GM13977 (cell line): ENCODE data around the gene SEC16A.

ENCODE experiments used
- DNase-seq: peaks from one replicate; pipeline ENCODE4 v3.0.0; 2012; ENCODE audit warnings: low spot score
- in situ Hi-C: fragments of 300-500 bp; cut with MboI; formaldehyde crosslinking; loops from one replicate; pipeline ENCODE4 v1.12.0; 2022; ENCODE audit warnings: low sequenced_read_pairs, low pct_unique_long_range_greater_than_20kb, mixed read lengths, inconsistent platforms; ENCODE audit not compliant: unreplicated experiment
- TF ChIP-seq, protein P1 (sequence below): IDR thresholded peaks from 2 replicates; pipeline ENCODE4 v1.5.1; 2012; ENCODE audit warnings: mild to moderate bottlenecking, control low read depth; ENCODE audit not compliant: insufficient read depth; ENCODE audit errors: extremely low read depth, missing control alignments

SEC16A gene

DNA sequence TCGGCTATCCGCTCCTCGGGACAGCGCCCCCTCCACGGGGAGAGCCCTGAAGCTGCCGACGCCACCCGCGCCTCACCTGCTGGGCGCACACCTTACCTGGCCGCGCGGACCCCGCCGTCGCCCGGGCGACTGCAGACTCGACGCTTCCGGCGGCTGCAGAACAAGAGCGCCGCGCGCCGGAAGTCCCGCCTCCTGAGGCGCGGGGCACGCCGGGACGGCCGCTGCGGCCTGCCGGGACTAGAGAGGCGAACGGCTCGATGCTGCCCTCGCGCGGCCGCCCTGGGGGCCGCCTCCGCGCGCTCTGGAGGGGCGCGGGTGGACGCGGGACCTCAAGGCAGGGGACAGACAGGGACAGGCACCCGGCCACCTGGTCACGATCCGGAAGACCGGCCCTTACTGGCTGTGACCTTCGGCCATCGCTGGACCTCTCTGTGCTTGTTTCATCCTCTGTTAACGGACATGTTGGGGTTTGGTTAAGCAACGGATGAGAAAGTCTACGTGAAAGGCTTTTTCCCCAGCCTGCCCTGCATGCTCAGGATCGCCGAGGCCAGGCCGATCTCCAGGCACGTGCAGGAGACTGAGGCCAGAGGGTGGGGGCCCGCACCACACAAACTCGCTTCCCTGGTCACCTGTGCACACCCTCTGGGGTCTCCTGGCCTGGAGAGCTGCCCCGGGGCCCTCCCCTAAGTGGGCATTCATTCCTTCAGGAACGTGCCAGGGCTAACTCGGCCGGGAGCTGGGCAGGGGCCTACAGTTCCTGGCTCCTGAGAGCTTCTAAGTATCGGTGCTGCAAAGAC is 82.6 kb downstream of the SEC16A start, which contains the start of gene SNAPC4:
Gene SNAPC4, minus strand, starts transcription at position 133 of the 797 bp plus-strand sequence. CDS start 1,742 bp downstream, outside the sequence.
- TF ChIP-seq, protein P1, sequence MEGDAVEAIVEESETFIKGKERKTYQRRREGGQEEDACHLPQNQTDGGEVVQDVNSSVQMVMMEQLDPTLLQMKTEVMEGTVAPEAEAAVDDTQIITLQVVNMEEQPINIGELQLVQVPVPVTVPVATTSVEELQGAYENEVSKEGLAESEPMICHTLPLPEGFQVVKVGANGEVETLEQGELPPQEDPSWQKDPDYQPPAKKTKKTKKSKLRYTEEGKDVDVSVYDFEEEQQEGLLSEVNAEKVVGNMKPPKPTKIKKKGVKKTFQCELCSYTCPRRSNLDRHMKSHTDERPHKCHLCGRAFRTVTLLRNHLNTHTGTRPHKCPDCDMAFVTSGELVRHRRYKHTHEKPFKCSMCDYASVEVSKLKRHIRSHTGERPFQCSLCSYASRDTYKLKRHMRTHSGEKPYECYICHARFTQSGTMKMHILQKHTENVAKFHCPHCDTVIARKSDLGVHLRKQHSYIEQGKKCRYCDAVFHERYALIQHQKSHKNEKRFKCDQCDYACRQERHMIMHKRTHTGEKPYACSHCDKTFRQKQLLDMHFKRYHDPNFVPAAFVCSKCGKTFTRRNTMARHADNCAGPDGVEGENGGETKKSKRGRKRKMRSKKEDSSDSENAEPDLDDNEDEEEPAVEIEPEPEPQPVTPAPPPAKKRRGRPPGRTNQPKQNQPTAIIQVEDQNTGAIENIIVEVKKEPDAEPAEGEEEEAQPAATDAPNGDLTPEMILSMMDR = peak; percentile 89
- in situ Hi-C loops = no loop called here
- peak; percentile 98 for DNase-seq

DNA sequence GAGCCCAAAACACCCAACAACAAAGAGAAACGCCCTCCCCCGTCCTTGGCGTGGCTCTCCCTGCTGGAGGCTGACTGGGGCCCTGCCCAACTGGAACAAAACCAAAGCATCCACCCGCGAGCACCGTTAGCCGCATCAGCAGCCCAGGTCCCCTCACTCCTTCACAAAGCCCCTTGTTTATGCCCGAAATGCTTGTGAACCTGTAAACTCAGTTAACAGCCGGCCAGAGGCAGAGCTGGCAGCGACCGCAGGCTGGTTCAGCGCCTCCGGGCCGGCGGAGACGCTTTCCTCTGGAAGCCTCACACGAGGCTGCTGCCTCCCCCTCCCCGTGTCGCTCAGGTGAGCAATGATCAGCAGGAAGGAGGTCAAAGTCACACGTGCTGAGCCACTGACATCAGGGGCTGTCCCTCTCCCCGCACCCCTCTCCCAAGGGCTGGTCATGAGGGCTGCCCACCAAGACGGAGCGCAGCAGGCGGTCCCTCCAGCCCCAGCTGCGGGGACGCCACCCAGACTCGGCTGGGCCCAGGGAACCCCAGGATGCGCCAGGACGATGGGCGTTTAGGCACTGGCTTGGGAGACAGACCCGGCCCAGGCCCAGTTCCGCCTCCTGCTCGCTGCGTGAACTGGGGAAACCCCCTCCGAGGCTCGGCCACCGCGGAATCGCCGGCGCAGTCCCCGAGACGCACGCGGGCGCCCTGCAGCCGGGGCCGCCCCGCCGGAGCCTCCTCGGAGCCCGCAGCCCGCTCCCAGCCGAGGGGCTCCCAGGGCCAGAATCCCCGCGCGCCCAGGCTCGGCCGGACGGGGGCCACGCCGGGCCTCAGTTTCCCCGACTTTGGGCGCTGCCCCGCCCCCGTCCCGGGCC is 83.4 kb downstream of the SEC16A start:
- TF ChIP-seq, protein P1 = no peak
- DNase-seq = peak; percentile 70
- in situ Hi-C loops = no loop called here

- TF ChIP-seq, protein P1 = no peak
- in situ Hi-C loops = no loop called here
- DNase-seq = no peak
Observed at GRCh38 chr9:136398286-136398685, 84.6 kb downstream of the SEC16A start.

GRCh38 chr9:136397643-136398042 is 85.2 kb downstream of the SEC16A start:
- TF ChIP-seq, protein P1 = no peak
- in situ Hi-C loops = no loop called here
- no peak for DNase-seq

DNA sequence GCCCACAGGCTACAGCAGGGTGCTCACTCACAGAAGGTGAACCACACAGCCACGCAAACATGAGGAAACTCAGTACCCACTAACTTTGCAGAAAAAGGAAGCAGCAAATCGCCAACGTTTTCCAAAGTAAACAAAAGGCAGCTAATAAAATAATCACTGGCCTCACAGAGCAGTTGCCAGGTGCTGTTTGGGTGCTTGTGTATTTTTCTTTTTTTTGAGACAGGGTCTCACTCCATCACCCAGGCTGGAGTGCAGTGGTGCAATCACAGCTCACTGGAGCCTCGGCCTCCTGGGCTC is 86.7 kb downstream of the SEC16A start:
- in situ Hi-C loops = no loop called here
- no peak for DNase-seq
- TF ChIP-seq, protein P1 = no peak

DNA sequence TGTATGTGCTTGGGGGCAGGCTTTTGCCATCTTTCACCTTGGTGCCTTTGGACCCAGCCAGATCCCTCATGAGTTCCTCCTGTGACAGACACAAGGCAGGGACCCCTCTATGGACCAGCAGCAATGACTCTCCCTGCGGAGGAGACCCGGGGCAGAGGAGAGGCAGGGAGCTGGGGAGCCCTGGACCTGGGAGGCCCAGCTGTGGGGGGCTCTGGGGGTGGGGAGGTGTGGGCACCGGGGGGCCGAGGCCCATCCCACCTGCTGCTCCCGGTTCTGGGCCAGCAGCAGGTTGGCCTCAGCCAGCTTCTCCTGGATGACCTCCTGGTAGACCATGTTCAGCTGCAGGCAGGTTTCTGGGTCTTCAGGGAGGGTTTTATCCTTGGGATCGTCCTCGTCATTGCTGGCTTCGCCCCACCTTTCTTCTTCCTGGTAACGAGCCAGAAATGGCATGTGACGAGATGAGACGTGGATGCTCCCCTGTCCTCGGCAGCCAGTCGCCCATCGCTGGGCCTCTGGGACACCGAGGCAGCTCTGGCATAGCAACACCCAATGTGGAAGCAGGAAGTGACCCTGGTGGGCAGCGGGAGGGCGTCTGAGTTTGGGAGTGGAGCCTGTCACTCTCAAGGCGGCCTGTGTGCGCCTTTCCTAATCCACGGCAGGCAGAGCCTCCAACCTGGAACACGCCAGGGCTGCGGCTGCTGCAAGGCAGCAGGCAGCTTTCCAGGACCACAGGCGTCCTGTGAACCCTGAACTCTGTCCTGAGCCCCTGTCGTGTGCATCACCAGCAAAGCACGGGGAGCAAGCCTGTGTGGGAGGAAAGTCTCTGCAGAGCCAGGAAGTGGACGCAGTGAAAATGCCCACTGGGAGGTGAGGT is 87.3 kb downstream of the SEC16A start:
- DNase-seq = no peak
- in situ Hi-C loops = no loop called here
- TF ChIP-seq, protein P1 = no peak
